PC-3 (cell line): ENCODE results near the gene CANT1. TPM values are rescaled to one million over a fixed set of nuclear protein-coding genes. Genes with fewer than 3 reads are reported as not detected.

Experiments used
- ATAC-seq: fragments of 200-7000 bp; cut with Tn5 transposase; 2 replicates; pipeline ENCODE4 v1.9.1; 2020; ENCODE audit warnings: mild to moderate bottlenecking, moderate library complexity
- BruUV-seq: library from RNA; stranded (reverse); fragments of 400-500 nt; replicated peaks from 2 replicates; lab custom pipeline; 2021; lab: Mats Ljungman, UMichigan
- CTCF ChIA-PET: fragments of 300-600 bp; sonication (Branson Sonifier 250); formaldehyde crosslinking; loops from one replicate; lab custom pipeline; 2022; ENCODE audit warnings: antibody characterized with exemption; lab: Charles Lee
- POLR2A ChIA-PET: fragments of 300-600 bp; sonication (Branson Sonifier 250); formaldehyde crosslinking; loops from one replicate; lab custom pipeline; 2022; ENCODE audit warnings: antibody characterized with exemption; ENCODE audit not compliant: unreplicated experiment; lab: Charles Lee
- DNase-seq: peaks from one replicate; pipeline ENCODE4 v3.0.0-alpha.2; 2015
- H2AFZ ChIP-seq: fragments of 300-600 bp; sonication (generic); 2 replicates; pipeline ENCODE4 v1.6.0; 2016; ENCODE audit warnings: antibody characterized with exemption, low read length
- H3F3A ChIP-seq: fragments of 300-600 bp; sonication (generic); one replicate; pipeline ENCODE4 v1.6.0; 2017; ENCODE audit warnings: antibody characterized with exemption, low read length, control low read depth, mild to moderate bottlenecking; ENCODE audit not compliant: unreplicated experiment
- H3K27ac ChIP-seq: fragments of 300-600 bp; sonication (generic); 2 replicates; pipeline ENCODE4 v1.5.1; 2016; ENCODE audit warnings: mild to moderate bottlenecking, low read length
- H3K27me3 ChIP-seq: fragments of 300-600 bp; sonication (generic); 2 replicates; pipeline ENCODE4 v1.6.1; 2016; ENCODE audit warnings: low read length, mixed read lengths
- H3K36me3 ChIP-seq: fragments of 300-600 bp; sonication (generic); 2 replicates; pipeline ENCODE4 v1.6.1; 2016; ENCODE audit warnings: low read depth, mixed run types, low read length, mixed read lengths
- H3K4me1 ChIP-seq: fragments of 300-600 bp; sonication (generic); 2 replicates; pipeline ENCODE4 v1.5.1; 2016; ENCODE audit warnings: low read length; ENCODE audit not compliant: insufficient read depth
- H3K4me2 ChIP-seq: fragments of 300-600 bp; sonication (generic); 2 replicates; pipeline ENCODE4 v1.6.0; 2016; ENCODE audit warnings: low read length
- H3K4me3 ChIP-seq: fragments of 300-600 bp; sonication (generic); 2 replicates; pipeline ENCODE4 v1.5.1; 2016; ENCODE audit warnings: mild to moderate bottlenecking, low read length, mixed read lengths
- H3K79me2 ChIP-seq: fragments of 300-600 bp; sonication (generic); 2 replicates; pipeline ENCODE4 v1.6.1; 2017; ENCODE audit warnings: low read length, mixed read lengths
- H3K9ac ChIP-seq: fragments of 300-600 bp; sonication (generic); 2 replicates; pipeline ENCODE4 v1.6.0; 2016; ENCODE audit warnings: mild to moderate bottlenecking, low read length
- H3K9me2 ChIP-seq: fragments of 300-600 bp; sonication (generic); replicated peaks from 2 replicates; pipeline ENCODE4 v1.6.1; 2016; ENCODE audit warnings: mixed run types, low read length, mixed read lengths
- H3K9me3 ChIP-seq: fragments of 300-600 bp; sonication (generic); 2 replicates; pipeline ENCODE4 v1.6.1; 2016; ENCODE audit warnings: low read length, mixed read lengths
- H4K20me1 ChIP-seq: fragments of 300-600 bp; sonication (generic); 2 replicates; pipeline ENCODE4 v1.6.1; 2016; ENCODE audit warnings: low read length, mixed read lengths
- EZH2 ChIP-seq: fragments of 300-600 bp; sonication (generic); IDR thresholded peaks from one replicate; pipeline ENCODE4 v1.6.1; 2017; ENCODE audit warnings: antibody characterized with exemption, mild to moderate bottlenecking, low read length; ENCODE audit not compliant: unreplicated experiment
- EZH2phosphoT487 ChIP-seq: fragments of 300-600 bp; sonication (generic); IDR thresholded peaks from 2 replicates; pipeline ENCODE4 v1.6.1; 2018; ENCODE audit warnings: mild to moderate bottlenecking, antibody characterized with exemption, low read length, borderline replicate concordance
- intact Hi-C: fragments of 100-400 bp; cut with micrococcal nuclease; formaldehyde crosslinking; loops from 2 replicates; pipeline ENCODE4 v1.9.0; 2023
- total RNA-seq: library from RNA; depleted of rRNA; stranded (reverse); fragments of >200 nt; gene quantifications from 2 replicates; pipeline ENCODE4 v1.2.3, GENCODE V29; 2014
- TF ChIP-seq, protein P1 (sequence below): fragments of 300-600 bp; sonication (generic); conservative IDR thresholded peaks from 2 replicates; pipeline ENCODE4 v1.5.1; 2017; ENCODE audit warnings: antibody characterized with exemption, low read depth, mild to moderate bottlenecking, low read length

The CANT1 gene
- total RNA-seq, 1 experiment from 2014 or later: 191 TPM

DNA sequence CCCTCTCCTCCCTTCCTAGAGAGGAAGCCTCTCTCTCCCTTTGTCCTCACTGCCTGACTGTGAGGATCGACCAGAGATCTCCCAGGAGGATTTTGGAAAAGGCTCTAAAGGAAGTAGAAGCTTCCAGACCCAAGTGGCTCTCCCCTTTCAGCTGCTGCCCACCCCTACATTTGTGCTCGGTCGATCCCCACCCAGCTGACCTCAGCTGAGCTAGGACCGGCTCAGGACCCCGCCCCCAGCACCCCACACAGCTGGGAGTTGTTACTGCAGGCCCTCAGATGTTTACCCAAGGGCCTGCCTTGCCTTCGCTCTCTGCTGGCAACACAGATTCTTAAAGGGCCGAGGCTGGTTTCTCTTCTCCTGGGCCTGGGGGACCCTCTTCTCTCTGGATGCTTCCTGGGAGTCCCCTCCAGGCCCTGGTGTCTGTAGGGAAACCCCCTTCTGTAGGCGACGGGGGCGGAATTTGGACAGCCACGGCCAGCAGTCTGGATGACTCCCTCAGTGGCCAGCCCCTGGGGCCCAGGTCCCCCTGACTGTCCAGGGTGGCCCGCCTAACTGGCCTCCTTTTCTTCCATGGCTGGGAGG, 57.5 kb downstream of the CANT1 start:
- no TSS peak for BruUV-seq
- intact Hi-C loops: no loop called here
- TF ChIP-seq, protein P1, sequence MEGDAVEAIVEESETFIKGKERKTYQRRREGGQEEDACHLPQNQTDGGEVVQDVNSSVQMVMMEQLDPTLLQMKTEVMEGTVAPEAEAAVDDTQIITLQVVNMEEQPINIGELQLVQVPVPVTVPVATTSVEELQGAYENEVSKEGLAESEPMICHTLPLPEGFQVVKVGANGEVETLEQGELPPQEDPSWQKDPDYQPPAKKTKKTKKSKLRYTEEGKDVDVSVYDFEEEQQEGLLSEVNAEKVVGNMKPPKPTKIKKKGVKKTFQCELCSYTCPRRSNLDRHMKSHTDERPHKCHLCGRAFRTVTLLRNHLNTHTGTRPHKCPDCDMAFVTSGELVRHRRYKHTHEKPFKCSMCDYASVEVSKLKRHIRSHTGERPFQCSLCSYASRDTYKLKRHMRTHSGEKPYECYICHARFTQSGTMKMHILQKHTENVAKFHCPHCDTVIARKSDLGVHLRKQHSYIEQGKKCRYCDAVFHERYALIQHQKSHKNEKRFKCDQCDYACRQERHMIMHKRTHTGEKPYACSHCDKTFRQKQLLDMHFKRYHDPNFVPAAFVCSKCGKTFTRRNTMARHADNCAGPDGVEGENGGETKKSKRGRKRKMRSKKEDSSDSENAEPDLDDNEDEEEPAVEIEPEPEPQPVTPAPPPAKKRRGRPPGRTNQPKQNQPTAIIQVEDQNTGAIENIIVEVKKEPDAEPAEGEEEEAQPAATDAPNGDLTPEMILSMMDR: no peak
- TF ChIP-seq EZH2phosphoT487: no peak
- Histone ChIP-seq H3K27ac (no peak overlapping the region), H4K20me1 (no peaks in the 10 kb centered on the region), H3K9me3 (peaks cover 16% of the 10 kb centered on the region), H3K79me2 (no peaks in the 10 kb centered on the region), H3K36me3 (no peaks in the 10 kb centered on the region), H3K27me3 (no peaks in the 10 kb centered on the region), H3K9me2 (no peaks in the 10 kb centered on the region), H2AFZ (no peak overlapping the region), H3K4me1 (no peaks in the 10 kb centered on the region), H3K9ac (no peak overlapping the region), H3F3A (no peaks in the 10 kb centered on the region), H3K4me3 (no peak overlapping the region), H3K4me2 (no peak overlapping the region)
- ATAC-seq: no peak
- DNase-seq: no peak
- POLR2A ChIA-PET: no interaction called here
- CTCF ChIA-PET: no interaction called here

DNA sequence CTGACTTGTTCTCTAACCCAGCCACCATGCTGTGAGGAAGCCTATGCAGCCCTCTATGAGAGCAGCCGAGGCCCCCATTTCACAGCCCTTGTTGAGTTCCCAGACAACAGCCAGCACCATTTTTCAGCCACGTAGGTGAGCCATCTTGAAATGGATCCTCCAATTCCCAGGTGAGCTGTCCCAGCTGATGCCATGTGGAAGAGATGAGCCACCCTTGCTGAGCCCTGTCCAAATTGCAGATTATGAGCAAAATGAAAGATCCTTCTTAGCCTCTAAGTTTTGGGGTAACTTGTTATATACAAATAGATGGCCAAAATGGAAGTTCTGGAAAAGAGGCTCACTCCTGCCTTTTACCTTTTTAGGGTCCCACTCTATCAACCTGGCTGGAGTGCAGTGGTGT, 58.7 kb downstream of the CANT1 start:
- no peaks in the 10 kb centered on the region for H3K4me1 ChIP-seq
- no peak overlapping the region for H3K4me2 ChIP-seq
- DNase-seq: no peak
- TF ChIP-seq, protein P1: no peak
- no peak for TF ChIP-seq EZH2phosphoT487
- no peak for TF ChIP-seq EZH2
- H3K4me3 ChIP-seq: no peak overlapping the region
- no peaks in the 10 kb centered on the region for H3K36me3 ChIP-seq
- no peak overlapping the region for H3K9ac ChIP-seq
- H3K27me3 ChIP-seq: no peaks in the 10 kb centered on the region
- no peaks in the 10 kb centered on the region for H3K79me2 ChIP-seq
- H3K9me2 ChIP-seq: no peaks in the 10 kb centered on the region
- H3K27ac ChIP-seq: no peak overlapping the region
- H2AFZ ChIP-seq: no peak overlapping the region
- H4K20me1 ChIP-seq: no peaks in the 10 kb centered on the region
- H3F3A ChIP-seq: no peaks in the 10 kb centered on the region
- ATAC-seq: no peak
- intact Hi-C loops: no loop called here
- ChIA-PET CTCF (no interaction called here), POLR2A (no interaction called here)
- no TSS peak for BruUV-seq
- H3K9me3 ChIP-seq: peaks cover 16% of the 10 kb centered on the region

DNA sequence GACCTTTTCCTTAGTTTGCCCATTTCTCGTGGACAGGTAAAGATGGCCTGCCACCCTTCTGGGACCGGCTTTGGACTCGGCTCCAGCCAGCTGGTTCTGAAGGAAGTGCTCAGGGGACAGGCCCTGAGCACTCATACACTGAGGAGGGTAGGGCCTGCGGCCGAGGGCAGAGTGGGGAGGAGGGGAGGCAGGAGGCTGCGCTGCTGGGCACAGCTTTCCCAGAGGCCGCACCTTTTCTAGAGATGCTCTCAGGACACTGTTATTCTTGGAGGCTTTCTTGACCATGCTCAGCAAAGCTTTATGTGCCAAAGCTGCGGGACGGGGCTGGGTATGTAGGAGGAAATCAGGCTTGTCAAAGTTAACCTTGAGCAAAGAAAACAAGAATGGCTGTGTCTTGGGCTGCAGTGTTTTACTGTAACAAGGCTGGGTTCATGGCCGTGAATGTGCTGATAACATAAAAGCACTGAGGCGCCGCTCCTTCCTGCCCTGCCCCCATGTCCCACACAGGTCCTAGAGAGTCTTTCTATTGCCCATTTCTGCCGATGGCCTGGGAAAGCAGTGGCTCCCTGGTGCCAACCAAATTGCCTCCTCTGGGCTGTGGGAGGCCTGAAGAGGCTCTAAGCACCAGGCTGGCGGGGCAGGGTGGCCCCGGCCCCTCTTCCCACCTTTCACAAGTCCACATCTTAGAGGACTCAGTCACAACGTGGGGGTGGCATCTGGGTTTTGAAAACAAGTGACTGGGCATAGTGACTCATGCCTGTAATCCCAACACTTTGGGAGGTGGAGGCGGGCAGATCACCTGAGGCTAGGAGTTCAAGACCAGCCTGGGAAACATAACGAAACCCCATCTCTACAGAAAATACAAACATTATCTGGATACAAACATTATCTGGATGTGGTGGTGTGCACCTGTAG, 62.1 kb downstream of the CANT1 start:
- Histone ChIP-seq H4K20me1 (no peaks in the 10 kb centered on the region), H3K9me2 (no peaks in the 10 kb centered on the region), H2AFZ (no peak overlapping the region), H3K36me3 (no peaks in the 10 kb centered on the region), H3F3A (no peaks in the 10 kb centered on the region), H3K27ac (no peak overlapping the region), H3K4me3 (no peak overlapping the region), H3K4me2 (no peak overlapping the region), H3K27me3 (no peaks in the 10 kb centered on the region), H3K79me2 (no peaks in the 10 kb centered on the region), H3K9ac (no peak overlapping the region), H3K9me3 (peaks cover 16% of the 10 kb centered on the region), H3K4me1 (no peaks in the 10 kb centered on the region)
- ChIA-PET CTCF (no interaction called here), POLR2A (no interaction called here)
- BruUV-seq: no TSS peak
- ATAC-seq (no peak), DNase-seq (no peak)
- intact Hi-C loops: no loop called here
- TF ChIP-seq EZH2phosphoT487 (no peak), EZH2 (no peak)
- TF ChIP-seq, protein P1: no peak
